ENCODE results near the gene SMPD3. TPM values are rescaled to one million over a fixed set of nuclear protein-coding genes. Genes with fewer than 3 reads are reported as not detected.

Gene SMPD3
- total RNA-seq, 2 experiments from 2014 or later = 0.89 to 1.1 TPM

- peaks cover 0 to 2% of the 10 kb centered on the region in 2 experiments for H3K27me3 ChIP-seq (ENCODE audit: control insufficient read depth in 1 of 2, insufficient read depth in 2 of 2, low read length in 2 of 2)
- no peak for TF ChIP-seq CTCF (IDR thresholded peaks at IDR 0.05)
- Mint-ChIP-seq H3K27me3 (no peaks in the 10 kb centered on the region), H3K4me3 (no peak overlapping the region), H3K4me1 (ENCODE audit: low read depth) (peaks cover 30% of the 10 kb centered on the region), H3K9me3 (no peaks in the 10 kb centered on the region), H3K27ac (no peak overlapping the region), H3K36me3 (ENCODE audit: low read depth) (peaks cover 24% of the 10 kb centered on the region)
- no peaks in the 10 kb centered on the region for H3K9me3 ChIP-seq (ENCODE audit: control insufficient read depth in 1 of 2, insufficient read depth in 1 of 2, low read length in 2 of 2)
- H3K27ac ChIP-seq (ENCODE audit: low read depth in 1 of 2, low read length in 2 of 2) = no peak overlapping the region
- peaks cover 41% of the 10 kb centered on the region for H3K4me1 ChIP-seq (ENCODE audit: insufficient read depth, low read length)
- ChIA-PET POLR2A (no interaction called here), CTCF (no interaction called here)
- no peak for ATAC-seq (ENCODE audit: poor library complexity)
- DNase-seq = no peak
- intact Hi-C loops (cut with DNase I, micrococcal nuclease) = no loop called here
- H3K4me3 ChIP-seq (ENCODE audit: low read length) = no peak overlapping the region
- H3K36me3 ChIP-seq (ENCODE audit: insufficient read depth, low read length) = peaks cover 20% of the 10 kb centered on the region
These were observed 87.4 kb downstream of the SMPD3 start for GRCh38 chr16:68360956-68361355.

GRCh38 chr16:68360547-68360946 is 87.8 kb downstream of the SMPD3 start:
- intact Hi-C loops (cut with DNase I, micrococcal nuclease) = no loop called here
- Mint-ChIP-seq H3K4me1 (ENCODE audit: low read depth) (peaks cover 34% of the 10 kb centered on the region), H3K9me3 (no peaks in the 10 kb centered on the region), H3K27ac (no peak overlapping the region), H3K36me3 (ENCODE audit: low read depth) (peaks cover 25% of the 10 kb centered on the region), H3K27me3 (no peaks in the 10 kb centered on the region), H3K4me3 (no peak overlapping the region)
- Histone ChIP-seq H3K36me3 (ENCODE audit: insufficient read depth, low read length) (peaks cover 20% of the 10 kb centered on the region), H3K27ac (ENCODE audit: low read depth in 1 of 2, low read length in 2 of 2) (no peak overlapping the region), H3K9me3 (ENCODE audit: control insufficient read depth in 1 of 2, insufficient read depth in 1 of 2, low read length in 2 of 2) (no peaks in the 10 kb centered on the region), H3K27me3 (ENCODE audit: control insufficient read depth in 1 of 2, insufficient read depth in 2 of 2, low read length in 2 of 2) (no peaks in the 10 kb centered on the region), H3K4me1 (ENCODE audit: insufficient read depth, low read length) (peaks cover 45% of the 10 kb centered on the region), H3K4me3 (ENCODE audit: low read length) (no peak overlapping the region)
- ChIA-PET POLR2A (no interaction called here), CTCF (no interaction called here)
- no peak for TF ChIP-seq CTCF (IDR thresholded peaks at IDR 0.05)
- ATAC-seq (ENCODE audit: poor library complexity) (no peak), DNase-seq (no peak)

- Mint-ChIP-seq H3K27ac (no peak overlapping the region), H3K4me3 (no peak overlapping the region), H3K27me3 (no peaks in the 10 kb centered on the region), H3K9me3 (no peaks in the 10 kb centered on the region), H3K36me3 (ENCODE audit: low read depth) (peaks cover 35% of the 10 kb centered on the region), H3K4me1 (ENCODE audit: low read depth) (peaks cover 34% of the 10 kb centered on the region)
- no peak for TF ChIP-seq CTCF (IDR thresholded peaks at IDR 0.05)
- intact Hi-C loops (cut with DNase I, micrococcal nuclease) = no loop called here
- Histone ChIP-seq H3K27ac (ENCODE audit: low read depth in 1 of 2, low read length in 2 of 2) (no peak overlapping the region), H3K4me3 (ENCODE audit: low read length) (no peak overlapping the region), H3K27me3 (ENCODE audit: control insufficient read depth in 1 of 2, insufficient read depth in 2 of 2, low read length in 2 of 2) (no peaks in the 10 kb centered on the region), H3K9me3 (ENCODE audit: control insufficient read depth in 1 of 2, insufficient read depth in 1 of 2, low read length in 2 of 2) (no peaks in the 10 kb centered on the region), H3K4me1 (ENCODE audit: insufficient read depth, low read length) (peaks cover 49% of the 10 kb centered on the region), H3K36me3 (ENCODE audit: insufficient read depth, low read length) (peaks cover 20% of the 10 kb centered on the region)
- ATAC-seq (ENCODE audit: poor library complexity) = no peak
- ChIA-PET CTCF (no interaction called here), POLR2A (no interaction called here)
- no peak for DNase-seq
These were observed 88.7 kb downstream of the SMPD3 start for GRCh38 chr16:68359398-68360191.
